DOHH2 (cell line): ENCODE results near the gene MYNN.

Source experiments
- EZH2phosphoT487 ChIP-seq: fragments of 200-600 bp; sonication (generic); IDR thresholded peaks from 2 replicates; pipeline ENCODE4 v1.6.1; 2017; ENCODE audit warnings: borderline replicate concordance, mild to moderate bottlenecking, antibody characterized with exemption, low read length, moderate library complexity, mixed read lengths
- TF ChIP-seq, protein P1 (sequence below): fragments of 200-600 bp; sonication (generic); IDR thresholded peaks from one replicate; pipeline ENCODE4 v1.5.1; 2014; ENCODE audit warnings: antibody characterized with exemption, mild to moderate bottlenecking, low read depth, low read length; ENCODE audit not compliant: poor library complexity, severe bottlenecking

DNA sequence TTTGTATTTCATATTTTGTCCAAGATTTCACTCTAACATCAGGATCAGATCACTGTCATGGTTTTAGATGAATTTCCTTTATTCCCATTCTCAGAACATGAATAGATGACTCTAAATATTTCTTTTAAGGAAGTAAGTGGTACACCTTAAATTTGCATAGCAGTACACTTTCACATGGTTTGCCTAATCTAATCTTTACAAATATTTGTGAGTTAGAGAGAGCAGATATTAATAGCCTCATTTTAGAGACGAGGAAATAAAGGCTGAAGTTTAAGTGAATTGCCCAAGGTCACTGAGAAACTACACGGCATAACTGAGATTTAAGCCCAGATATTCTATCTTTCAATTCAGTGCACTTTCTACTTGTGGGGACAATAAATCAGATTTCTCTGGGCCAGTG lies 22.5 kb upstream of the MYNN start:
- TF ChIP-seq, protein P1, sequence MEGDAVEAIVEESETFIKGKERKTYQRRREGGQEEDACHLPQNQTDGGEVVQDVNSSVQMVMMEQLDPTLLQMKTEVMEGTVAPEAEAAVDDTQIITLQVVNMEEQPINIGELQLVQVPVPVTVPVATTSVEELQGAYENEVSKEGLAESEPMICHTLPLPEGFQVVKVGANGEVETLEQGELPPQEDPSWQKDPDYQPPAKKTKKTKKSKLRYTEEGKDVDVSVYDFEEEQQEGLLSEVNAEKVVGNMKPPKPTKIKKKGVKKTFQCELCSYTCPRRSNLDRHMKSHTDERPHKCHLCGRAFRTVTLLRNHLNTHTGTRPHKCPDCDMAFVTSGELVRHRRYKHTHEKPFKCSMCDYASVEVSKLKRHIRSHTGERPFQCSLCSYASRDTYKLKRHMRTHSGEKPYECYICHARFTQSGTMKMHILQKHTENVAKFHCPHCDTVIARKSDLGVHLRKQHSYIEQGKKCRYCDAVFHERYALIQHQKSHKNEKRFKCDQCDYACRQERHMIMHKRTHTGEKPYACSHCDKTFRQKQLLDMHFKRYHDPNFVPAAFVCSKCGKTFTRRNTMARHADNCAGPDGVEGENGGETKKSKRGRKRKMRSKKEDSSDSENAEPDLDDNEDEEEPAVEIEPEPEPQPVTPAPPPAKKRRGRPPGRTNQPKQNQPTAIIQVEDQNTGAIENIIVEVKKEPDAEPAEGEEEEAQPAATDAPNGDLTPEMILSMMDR = no peak
- no peak for TF ChIP-seq EZH2phosphoT487
